Measurements from ENCODE around the gene MED17.
"Not testable (repeated sequence)": the region's sequence is repeated elsewhere in the genome, so short reads cannot be mapped to it uniquely, and the experiment has no call there.

MED17 gene

GRCh38 chr11:93746101-93746500, 38.0 kb upstream of the MED17 start:
- H3K27ac ChIP-seq: no peak overlapping the region
- TF ChIP-seq CTCF (conservative IDR thresholded peaks at IDR 0.05) (no peak), ZFX (IDR thresholded peaks at IDR 0.05) (no peak)

DNA sequence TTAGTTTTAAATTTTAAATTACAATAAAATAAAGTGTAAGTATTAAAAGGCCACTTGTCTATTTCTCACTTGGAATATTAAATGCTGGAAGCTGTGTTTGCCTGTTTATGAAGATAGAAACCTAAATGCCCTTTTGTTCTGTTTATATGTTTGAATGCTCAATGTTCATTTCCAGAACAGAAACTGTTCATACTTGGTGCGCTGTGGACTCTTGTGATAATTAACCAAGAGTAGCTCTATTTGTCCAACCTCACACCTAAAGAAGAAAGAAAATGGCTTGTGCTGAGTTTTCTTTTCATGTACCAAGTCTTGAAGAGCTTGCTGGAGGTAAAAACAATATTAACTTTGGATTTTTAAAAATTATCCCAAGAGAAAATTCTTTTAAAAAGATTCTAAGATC, 37.0 kb upstream of the MED17 start:
- no peak overlapping the region for H3K27ac ChIP-seq
- TF ChIP-seq ZFX (IDR thresholded peaks at IDR 0.05) (no peak), CTCF (conservative IDR thresholded peaks at IDR 0.05) (no peak)

DNA sequence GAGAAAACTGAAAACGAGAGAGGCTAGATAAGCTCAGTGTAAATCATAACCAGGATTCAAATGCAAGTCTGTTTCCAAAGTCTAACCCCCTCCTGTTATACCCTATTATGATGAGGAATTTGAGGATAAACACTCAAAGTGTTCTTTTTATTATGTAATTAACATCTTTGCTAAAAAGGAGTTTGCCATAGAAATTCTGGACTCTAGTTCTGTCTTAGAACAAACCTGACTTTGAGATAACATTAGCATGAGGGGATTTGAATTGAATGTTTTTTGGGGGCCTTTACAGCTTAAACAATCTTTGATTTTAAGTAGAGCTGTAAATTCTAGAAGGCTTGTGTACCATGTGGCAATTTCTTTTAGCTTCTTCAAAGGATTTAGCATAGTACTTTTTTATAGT, 33.1 kb upstream of the MED17 start:
- TF ChIP-seq CTCF (conservative IDR thresholded peaks at IDR 0.05): no peak
- H3K27ac ChIP-seq: no peak overlapping the region

- no peak for TF ChIP-seq ZFX (IDR thresholded peaks at IDR 0.05)
- no peak for TF ChIP-seq CTCF (conservative IDR thresholded peaks at IDR 0.05)
Measured at GRCh38 chr11:93753241-93753640, 30.8 kb upstream of the MED17 start.

GRCh38 chr11:93756748-93757147, 27.3 kb upstream of the MED17 start:
- TF ChIP-seq ZFX (IDR thresholded peaks at IDR 0.05): no peak
- no peak overlapping the region for H3K27ac ChIP-seq

More at GRCh38 chr11:93753241-93753640, 30.8 kb upstream of the MED17 start:
- no peak overlapping the region for H3K27ac ChIP-seq

DNA sequence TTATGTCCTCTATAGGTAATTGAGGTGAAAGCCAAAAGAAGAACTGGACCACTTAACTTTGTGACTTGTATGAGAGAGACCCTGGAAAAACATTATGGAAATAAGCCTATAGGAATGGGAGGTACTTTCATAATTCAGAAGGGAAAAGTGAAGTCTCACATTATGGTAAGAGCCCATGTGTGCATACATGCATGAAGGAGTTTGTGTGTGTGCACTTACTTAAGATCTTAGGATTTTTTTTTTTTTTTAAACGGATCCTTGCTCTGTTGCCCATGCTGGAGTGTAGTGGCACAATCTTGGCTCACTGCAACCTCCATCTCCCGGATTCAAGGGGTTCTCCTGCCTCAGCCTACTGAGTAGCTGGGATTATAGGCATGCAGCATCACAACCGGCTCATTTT, 26.8 kb upstream of the MED17 start:
- TF ChIP-seq CTCF (conservative IDR thresholded peaks at IDR 0.05): no peak
- no peak overlapping the region for H3K27ac ChIP-seq

DNA sequence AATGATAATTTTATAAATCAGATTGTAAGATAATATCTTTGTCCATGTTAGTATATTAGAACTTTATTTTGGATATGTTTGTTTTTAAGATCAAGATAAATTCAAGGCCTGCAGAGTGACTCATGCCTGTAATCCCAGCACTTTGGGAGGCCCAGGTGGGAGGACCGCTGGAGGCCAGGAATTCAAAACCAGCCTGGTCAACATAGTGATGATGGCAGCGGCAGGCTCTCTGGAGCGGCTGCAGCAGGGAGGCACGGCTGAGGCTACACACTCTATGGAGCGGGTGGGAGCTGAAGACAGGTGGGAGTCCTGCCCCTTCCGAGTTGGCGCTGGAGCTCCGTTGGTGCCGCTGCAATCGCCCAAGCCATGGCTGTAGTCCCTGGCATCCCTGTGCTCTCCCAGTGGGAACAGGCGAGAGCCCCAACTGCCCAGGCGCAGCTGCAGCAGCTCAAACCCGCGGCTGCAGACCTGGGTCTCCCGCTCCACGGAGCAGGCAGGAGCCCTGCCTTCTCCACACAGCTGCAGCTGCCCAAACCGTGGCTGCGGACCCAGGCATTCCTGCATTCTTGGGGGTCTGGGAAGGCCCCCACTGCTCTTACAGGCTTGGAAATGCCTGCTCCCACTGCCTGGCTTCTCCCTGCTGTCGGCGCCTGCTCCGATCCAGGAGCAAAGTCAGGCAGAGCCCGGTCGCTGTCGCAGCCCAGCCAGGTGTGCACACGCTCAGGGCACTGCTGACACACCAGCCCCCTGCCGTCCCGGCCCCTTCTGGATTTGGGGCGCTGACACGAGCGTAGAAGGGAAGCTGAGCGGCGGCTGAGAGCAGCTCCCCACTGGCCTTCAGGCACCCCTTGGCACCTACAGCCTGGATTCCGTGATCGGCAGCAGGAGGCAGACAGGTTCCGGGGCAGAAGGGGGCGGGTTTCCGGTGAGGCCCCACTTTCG, 25.9 kb upstream of the MED17 start:
- TF ChIP-seq CTCF (conservative IDR thresholded peaks at IDR 0.05) (no peak), ZFX (IDR thresholded peaks at IDR 0.05) (no peak)
- H3K27ac ChIP-seq: no peak overlapping the region

DNA sequence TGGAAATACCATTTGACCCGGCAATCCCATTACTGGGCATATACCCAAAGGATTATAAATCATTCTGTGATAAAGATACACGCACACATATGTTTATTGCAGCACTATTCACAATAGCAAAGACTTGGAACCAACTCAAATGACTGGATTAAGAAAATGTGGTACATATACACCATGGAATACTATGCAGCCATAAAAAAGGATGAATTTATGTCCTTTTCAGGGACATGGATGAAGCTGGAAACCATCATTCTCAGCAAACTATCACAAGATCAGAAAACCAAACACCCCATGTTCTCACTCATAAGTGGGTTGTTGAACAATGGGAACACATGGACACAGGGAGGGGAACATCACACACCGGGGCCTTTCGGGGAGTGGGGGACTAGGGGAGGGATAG, 25.0 kb upstream of the MED17 start:
- H3K27ac ChIP-seq: not testable (repeated sequence)

Data from C4-2B (cell line).